HepG2 (cell line): Measurements from ENCODE around the gene ELMOD3. TPM values are rescaled to one million over a fixed set of nuclear protein-coding genes. Genes with fewer than 3 reads are reported as not detected.

Experiments
- ARNTL ChIP-seq: sonication (generic); formaldehyde crosslinking; IDR thresholded peaks from 2 replicates; pipeline ENCODE4 v1.4.0; 2020; ENCODE audit warnings: mild to moderate bottlenecking, missing genetic modification reagents
- BRD4 ChIP-seq: sonication (generic); formaldehyde crosslinking; IDR thresholded peaks from 2 replicates; pipeline ENCODE4 v1.4.0; 2020; ENCODE audit warnings: missing genetic modification reagents
- DMAP1 ChIP-seq: IDR thresholded peaks from 2 replicates; pipeline ENCODE4 v1.6.1; 2016
- FOXO4 ChIP-seq: sonication (generic); formaldehyde crosslinking; conservative IDR thresholded peaks from 2 replicates; pipeline ENCODE4 v1.8.1; 2023; ENCODE audit warnings: missing genetic modification reagents
- GPBP1L1 ChIP-seq: sonication (generic); formaldehyde crosslinking; IDR thresholded peaks from 2 replicates; pipeline ENCODE4 v1.5.0; 2020; ENCODE audit warnings: mild to moderate bottlenecking, missing genetic modification reagents
- MED1 ChIP-seq: sonication (generic); formaldehyde crosslinking; IDR thresholded peaks from 2 replicates; pipeline ENCODE4 v1.4.0; 2020; ENCODE audit warnings: missing genetic modification reagents
- NFAT5 ChIP-seq: sonication (generic); formaldehyde crosslinking; IDR thresholded peaks from 2 replicates; pipeline ENCODE4 v1.4.0; 2020; ENCODE audit warnings: missing genetic modification reagents
- NR2F2 ChIP-seq: IDR thresholded peaks from 2 replicates; pipeline ENCODE4 v1.6.1; 2012; ENCODE audit warnings: low read depth, inconsistent platforms, borderline replicate concordance
- USF2 ChIP-seq, 2 experiments: sonication (generic) in 1 of 2; formaldehyde crosslinking in 1 of 2; IDR thresholded peaks; 2 replicates each; pipeline versions ENCODE4 v1.5.1 to v1.6.1; 2011 to 2020; ENCODE audit warnings: borderline replicate concordance in 1 of 2, low read depth in 1 of 2, low read length in 1 of 2, mild to moderate bottlenecking in 1 of 2, missing genetic modification reagents in 1 of 2, moderate library complexity in 1 of 2
- ZNF136 ChIP-seq: sonication (generic); formaldehyde crosslinking; IDR thresholded peaks from 2 replicates; pipeline ENCODE4 v1.8.1; 2022; ENCODE audit warnings: low read depth, mild to moderate bottlenecking, moderate library complexity, missing genetic modification reagents
- ZNF883 ChIP-seq: sonication (generic); formaldehyde crosslinking; IDR thresholded peaks from 2 replicates; pipeline ENCODE4 v1.5.1; 2020; ENCODE audit warnings: mild to moderate bottlenecking, missing genetic modification reagents; ENCODE audit errors: not compliant biosample characterization
- polyA plus RNA-seq, 8 experiments: library from polyadenylated mRNA; depleted of rRNA in 3 of 8; stranded (reverse) in 7 of 8; unstranded in 1 of 8; fragments of >200 nt; fragmentation: Illumina TruSeq in 4 of 8; extraction: Trizol in 4 of 8; gene quantifications; 2 replicates each; pipeline versions ENCODE4 v1.2.1 to v1.2.3, GENCODE V29; 2011 to 2016; ENCODE audit warnings: low read depth in 4 of 8, missing spikeins in 1 of 8, mixed read lengths in 1 of 8; ENCODE audit not compliant: insufficient read depth in 1 of 8
- total RNA-seq, 5 experiments: library from RNA; depleted of rRNA; stranded (reverse); fragments of >200 nt; fragmentation: Illumina TruSeq; extraction: Trizol; gene quantifications; 2 replicates each; pipeline ENCODE4 v1.2.3, GENCODE V29; 2016; ENCODE audit warnings: low read depth in 1 of 5

Gene ELMOD3
- total and polyA plus RNA-seq, 2 of the 13 experiments (the other 11 are each of a cell fraction or from before 2014, with no cell fraction given): 13.3 to 19.5 TPM

- TF ChIP-seq BRD4 (CRISPR knock-in tag) (0 out of 2 replicates have a peak, but pooled peaks have one; percentile 73), USF2 (IDR thresholded peaks at IDR 0.05; ENCODE audit: low read depth, low read length) (no peak), USF2 (CRISPR knock-in tag; IDR thresholded peaks at IDR 0.05; ENCODE audit: borderline replicate concordance) (peak; percentile 50; the same call in 1 of the 2 replicates), FOXO4 (CRISPR knock-in tag) (0 out of 2 replicates have a peak, but pooled peaks have one; percentile 65), ZNF136 (no peak), NR2F2 (peak; percentile 83), MED1 (CRISPR knock-in tag) (peak; percentile 91), ARNTL (CRISPR knock-in tag) (peak; percentile 50; the same call in 1 of the 2 replicates), DMAP1 (CRISPR knock-in tag) (peak; percentile 64; the same call in 1 of the 2 replicates), GPBP1L1 (CRISPR knock-in tag) (no peak), NFAT5 (no peak), ZNF883 (CRISPR knock-in tag) (no peak)
Observed at GRCh38 chr2:85324639-85325465, 29.7 kb upstream of the ELMOD3 start (continued).
